GM21515 (cell line): ENCODE measurements around the gene IMPG2.

Experiments used
- ATAC-seq: cut with Tn5 transposase; IDR thresholded peaks from one replicate; pipeline ENCODE4 v1.9.1; 2021; ENCODE audit not compliant: unreplicated experiment

The IMPG2 gene

GRCh38 chr3:101278727-101279126 lies 41.6 kb downstream of the IMPG2 start:
- ATAC-seq = no peak

- no peak for ATAC-seq
Measured at GRCh38 chr3:101273608-101274007, 46.8 kb downstream of the IMPG2 start.

GRCh38 chr3:101273156-101273555 lies 47.2 kb downstream of the IMPG2 start:
- no peak for ATAC-seq

- ATAC-seq = no peak
Measured at GRCh38 chr3:101271728-101272127, 48.6 kb downstream of the IMPG2 start.

- ATAC-seq = no peak
Measured at GRCh38 chr3:101270149-101270548, 50.2 kb downstream of the IMPG2 start.

- ATAC-seq = no peak
Measured at GRCh38 chr3:101268971-101269671, 51.3 kb downstream of the IMPG2 start.

GRCh38 chr3:101268141-101268540 lies 52.2 kb downstream of the IMPG2 start:
- ATAC-seq = no peak

GRCh38 chr3:101266566-101266965 lies 53.8 kb downstream of the IMPG2 start:
- no peak for ATAC-seq

GRCh38 chr3:101266071-101266470 lies 54.3 kb downstream of the IMPG2 start:
- no peak for ATAC-seq

- peak; percentile 78 for ATAC-seq
Measured at GRCh38 chr3:101262393-101263240, 57.8 kb downstream of the IMPG2 start.

- no peak for ATAC-seq
Measured at GRCh38 chr3:101261506-101261905, 58.9 kb downstream of the IMPG2 start.

GRCh38 chr3:101259485-101260341 lies 60.7 kb downstream of the IMPG2 start:
- ATAC-seq = no peak

- ATAC-seq = no peak
Measured at GRCh38 chr3:101256511-101256910, 63.9 kb downstream of the IMPG2 start.

- ATAC-seq = no peak
Measured at GRCh38 chr3:101255441-101255840, 64.9 kb downstream of the IMPG2 start.

- no peak for ATAC-seq
Measured at GRCh38 chr3:101253396-101253795, 67.0 kb downstream of the IMPG2 start.

- no peak for ATAC-seq
Measured at GRCh38 chr3:101252945-101253344, 67.4 kb downstream of the IMPG2 start.

GRCh38 chr3:101252307-101252706 lies 68.1 kb downstream of the IMPG2 start:
- ATAC-seq = no peak

GRCh38 chr3:101251441-101251840 lies 68.9 kb downstream of the IMPG2 start:
- ATAC-seq = no peak

GRCh38 chr3:101249522-101249921 lies 70.9 kb downstream of the IMPG2 start:
- ATAC-seq = no peak

GRCh38 chr3:101248736-101249135 lies 71.6 kb downstream of the IMPG2 start:
- no peak for ATAC-seq

- no peak for ATAC-seq
Measured at GRCh38 chr3:101244212-101244575, 76.2 kb downstream of the IMPG2 start.
